ENCODE results near the gene RASGRP1. TPM values are rescaled to one million over a fixed set of nuclear protein-coding genes. Genes with fewer than 3 reads are reported as not detected.

Gene RASGRP1
- total RNA-seq, 2 donors from 2014 or later: 1.6 to 2.6 TPM

DNA sequence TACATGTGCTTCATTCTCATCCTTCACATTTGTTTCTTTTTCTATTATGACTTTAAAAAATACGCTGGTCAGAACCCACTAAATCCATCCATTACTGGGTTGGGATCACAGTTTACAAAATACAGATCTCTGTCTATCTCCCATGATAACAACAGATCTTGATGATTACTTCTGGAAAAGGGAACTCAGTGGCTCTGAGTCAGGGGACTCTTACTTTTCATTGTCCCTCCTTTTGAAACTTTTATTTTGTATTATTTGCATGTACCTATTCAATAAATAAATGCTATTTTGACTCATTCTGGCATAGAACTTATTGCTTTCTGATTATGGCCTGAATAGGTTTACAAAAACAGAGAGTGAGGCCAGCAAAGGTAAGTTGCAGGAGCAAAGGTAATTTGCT is 11.6 kb upstream of the RASGRP1 start:
- ATAC-seq (ENCODE audit: insufficient number of reproducible peaks, low FRiP score, low read depth) (no peak), DNase-seq (ENCODE audit: low spot score) (no peak)
- Histone ChIP-seq H3K4me3 (no peak overlapping the region), H3K9me3 (no peaks in the 10 kb centered on the region), H3K36me3 (no peaks in the 10 kb centered on the region), H3K4me1 (ENCODE audit: control insufficient read depth in 1 of 2, low read depth in 2 of 2) (no peaks in the 10 kb centered on the region), H3K27ac (no peak overlapping the region), H3K27me3 (replicated peaks; ENCODE audit: insufficient read depth) (no peaks in the 10 kb centered on the region)
- TF ChIP-seq, protein P1, sequence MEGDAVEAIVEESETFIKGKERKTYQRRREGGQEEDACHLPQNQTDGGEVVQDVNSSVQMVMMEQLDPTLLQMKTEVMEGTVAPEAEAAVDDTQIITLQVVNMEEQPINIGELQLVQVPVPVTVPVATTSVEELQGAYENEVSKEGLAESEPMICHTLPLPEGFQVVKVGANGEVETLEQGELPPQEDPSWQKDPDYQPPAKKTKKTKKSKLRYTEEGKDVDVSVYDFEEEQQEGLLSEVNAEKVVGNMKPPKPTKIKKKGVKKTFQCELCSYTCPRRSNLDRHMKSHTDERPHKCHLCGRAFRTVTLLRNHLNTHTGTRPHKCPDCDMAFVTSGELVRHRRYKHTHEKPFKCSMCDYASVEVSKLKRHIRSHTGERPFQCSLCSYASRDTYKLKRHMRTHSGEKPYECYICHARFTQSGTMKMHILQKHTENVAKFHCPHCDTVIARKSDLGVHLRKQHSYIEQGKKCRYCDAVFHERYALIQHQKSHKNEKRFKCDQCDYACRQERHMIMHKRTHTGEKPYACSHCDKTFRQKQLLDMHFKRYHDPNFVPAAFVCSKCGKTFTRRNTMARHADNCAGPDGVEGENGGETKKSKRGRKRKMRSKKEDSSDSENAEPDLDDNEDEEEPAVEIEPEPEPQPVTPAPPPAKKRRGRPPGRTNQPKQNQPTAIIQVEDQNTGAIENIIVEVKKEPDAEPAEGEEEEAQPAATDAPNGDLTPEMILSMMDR (IDR thresholded peaks at IDR 0.05): no peak

DNA sequence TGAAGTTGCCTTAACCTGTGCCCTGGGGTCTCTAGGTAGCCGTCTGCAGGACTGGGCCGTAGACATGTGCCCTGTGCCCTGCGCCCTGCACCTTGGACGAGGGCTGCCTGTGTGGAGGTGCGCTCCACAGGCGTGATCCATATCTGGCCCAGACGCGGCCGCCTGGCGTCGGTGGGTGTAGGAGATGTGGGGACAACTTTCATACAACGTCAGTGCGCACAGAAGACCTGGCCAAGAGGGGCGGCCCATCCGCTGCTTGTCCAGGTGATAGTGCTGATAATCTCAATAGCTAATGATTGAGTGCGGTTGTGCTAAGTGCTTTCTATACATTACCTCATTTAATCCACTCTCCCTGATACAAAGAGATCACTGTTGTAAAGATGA is 665 bp upstream of the RASGRP1 start:
- Histone ChIP-seq H3K27me3 (replicated peaks; ENCODE audit: insufficient read depth) (no peaks in the 10 kb centered on the region), H3K4me3 (no peak overlapping the region), H3K4me1 (ENCODE audit: control insufficient read depth in 1 of 2, low read depth in 2 of 2) (peaks cover 3 to 4% of the 10 kb centered on the region in 2 donors), H3K36me3 (no peaks in the 10 kb centered on the region), H3K9me3 (no peaks in the 10 kb centered on the region), H3K27ac (no peak overlapping the region)
- ATAC-seq (ENCODE audit: insufficient number of reproducible peaks, low FRiP score, low read depth): no peak
- TF ChIP-seq, protein P1 (IDR thresholded peaks at IDR 0.05): no peak
- DNase-seq (ENCODE audit: low spot score): no peak

DNA sequence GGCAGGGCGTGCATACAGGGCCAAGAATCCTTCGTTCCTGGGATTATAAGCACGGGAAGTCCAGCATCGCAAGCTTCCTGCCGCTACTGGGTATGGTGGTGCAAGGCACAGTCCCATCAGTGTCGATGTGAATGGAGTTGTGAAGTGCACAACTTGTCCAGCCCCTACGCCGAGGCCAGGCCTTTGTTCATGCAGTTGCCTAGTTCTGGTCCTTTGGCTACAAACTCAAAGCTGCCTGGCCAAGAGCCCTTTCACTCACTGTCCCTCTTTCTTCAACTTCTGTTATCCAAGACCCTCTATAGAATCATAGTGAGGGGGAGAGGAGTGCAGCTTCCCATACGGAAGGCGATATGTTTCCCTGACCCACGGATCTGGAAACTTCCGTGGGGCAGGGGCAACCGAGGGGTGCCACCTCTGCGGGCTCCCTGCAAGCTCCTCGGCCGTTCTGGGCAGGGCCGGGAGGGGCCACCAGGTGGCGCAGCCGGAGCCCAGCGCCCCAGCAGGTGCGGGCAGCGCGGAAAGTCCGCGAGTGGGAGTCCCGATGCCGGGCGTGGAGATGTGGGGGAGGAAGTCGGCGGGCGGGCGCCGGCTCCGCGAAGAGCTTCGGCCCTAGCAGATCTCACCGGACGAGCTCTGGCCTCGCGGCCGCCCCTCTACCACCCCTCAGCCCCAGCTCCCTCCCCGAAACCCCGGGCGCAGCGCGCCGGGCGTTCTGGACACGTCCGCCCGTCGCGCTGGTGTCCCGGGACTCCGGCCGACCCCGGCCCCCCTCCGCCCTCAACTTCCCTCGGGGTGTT is 693 bp downstream of the RASGRP1 start:
- no peaks in the 10 kb centered on the region for H3K36me3 ChIP-seq
- ATAC-seq (ENCODE audit: insufficient number of reproducible peaks, low FRiP score, low read depth): no peak
- H3K4me3 ChIP-seq: peak overlapping the region; percentile 76
- DNase-seq (ENCODE audit: low spot score): no peak
- no peak overlapping the region for H3K27ac ChIP-seq
- no peaks in the 10 kb centered on the region for H3K27me3 ChIP-seq (replicated peaks; ENCODE audit: insufficient read depth)
- H3K9me3 ChIP-seq: no peaks in the 10 kb centered on the region
- TF ChIP-seq, protein P1 (IDR thresholded peaks at IDR 0.05): peak; percentile 82
- peaks cover 3 to 4% of the 10 kb centered on the region in 2 donors for H3K4me1 ChIP-seq (ENCODE audit: control insufficient read depth in 1 of 2, low read depth in 2 of 2)

DNA sequence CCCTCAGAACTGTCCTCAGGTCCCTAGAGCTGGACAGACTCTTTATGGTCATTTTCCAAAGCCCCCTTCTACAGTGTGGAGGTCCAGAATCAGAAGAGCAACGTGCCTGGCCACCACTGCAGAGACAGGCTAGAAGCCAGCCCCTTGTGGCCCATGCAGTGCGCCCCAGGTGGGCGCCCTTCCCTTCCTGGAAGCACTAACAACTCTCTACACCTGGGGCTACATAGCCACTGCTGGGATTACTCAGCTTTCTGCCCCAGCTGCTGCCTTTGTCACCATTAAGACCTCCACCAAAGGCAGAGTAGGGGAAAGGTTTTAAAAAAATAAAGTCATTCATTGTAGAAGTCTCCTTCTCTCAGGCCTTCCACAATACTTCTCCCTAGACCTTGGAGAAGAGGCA is 2.3 kb downstream of the RASGRP1 start:
- Histone ChIP-seq H3K27me3 (replicated peaks; ENCODE audit: insufficient read depth) (no peaks in the 10 kb centered on the region), H3K4me3 (no peak overlapping the region), H3K4me1 (ENCODE audit: control insufficient read depth in 1 of 2, low read depth in 2 of 2) (peaks cover 3 to 4% of the 10 kb centered on the region in 2 donors)

DNA sequence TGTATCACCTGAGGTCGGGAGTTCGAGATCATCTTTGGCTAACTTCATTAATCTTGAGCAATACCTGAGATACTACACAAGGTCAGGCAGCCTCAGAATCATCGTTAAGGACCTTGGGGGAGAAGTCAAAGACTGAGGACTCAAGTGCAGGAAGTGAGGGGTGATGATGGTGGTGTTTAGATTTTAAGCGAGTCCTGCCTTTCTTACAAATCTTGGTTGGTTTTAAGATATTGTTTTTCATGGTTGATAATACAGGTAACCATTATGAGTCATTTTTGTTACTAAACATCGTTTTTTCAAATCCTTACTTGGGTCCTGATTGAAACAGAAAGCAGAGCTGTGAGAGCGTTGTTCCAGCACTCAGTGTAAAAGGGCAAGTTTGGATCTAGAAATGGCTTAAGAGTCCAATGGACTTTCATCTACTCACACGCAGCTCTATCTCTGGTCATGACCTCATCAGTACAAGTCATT is 4.1 kb downstream of the RASGRP1 start:
- no peak for DNase-seq (ENCODE audit: low spot score)
- no peaks in the 10 kb centered on the region for H3K9me3 ChIP-seq
- H3K27me3 ChIP-seq (replicated peaks; ENCODE audit: insufficient read depth): no peaks in the 10 kb centered on the region
- peaks cover 3 to 4% of the 10 kb centered on the region in 2 donors for H3K4me1 ChIP-seq (ENCODE audit: control insufficient read depth in 1 of 2, low read depth in 2 of 2)
- TF ChIP-seq, protein P1 (IDR thresholded peaks at IDR 0.05): no peak
- H3K27ac ChIP-seq: no peak overlapping the region
- no peak for ATAC-seq (ENCODE audit: insufficient number of reproducible peaks, low FRiP score, low read depth)
- H3K36me3 ChIP-seq: no peaks in the 10 kb centered on the region
- H3K4me3 ChIP-seq: no peak overlapping the region

More for the DNA sequence above, 2.3 kb downstream of the RASGRP1 start:
- TF ChIP-seq, protein P1 (IDR thresholded peaks at IDR 0.05): no peak
- Histone ChIP-seq H3K27ac (no peak overlapping the region), H3K9me3 (no peaks in the 10 kb centered on the region), H3K36me3 (no peaks in the 10 kb centered on the region)
- DNase-seq (ENCODE audit: low spot score) (no peak), ATAC-seq (ENCODE audit: insufficient number of reproducible peaks, low FRiP score, low read depth) (no peak)
